GM12801 (cell line): ENCODE results near the gene TSSC4.

Source experiments
- TF ChIP-seq, protein P1 (sequence below): IDR thresholded peaks from one replicate; pipeline ENCODE4 v1.5.1; 2011; ENCODE audit warnings: control low read depth; ENCODE audit not compliant: insufficient read length; ENCODE audit errors: extremely low read depth

TSSC4 gene

DNA sequence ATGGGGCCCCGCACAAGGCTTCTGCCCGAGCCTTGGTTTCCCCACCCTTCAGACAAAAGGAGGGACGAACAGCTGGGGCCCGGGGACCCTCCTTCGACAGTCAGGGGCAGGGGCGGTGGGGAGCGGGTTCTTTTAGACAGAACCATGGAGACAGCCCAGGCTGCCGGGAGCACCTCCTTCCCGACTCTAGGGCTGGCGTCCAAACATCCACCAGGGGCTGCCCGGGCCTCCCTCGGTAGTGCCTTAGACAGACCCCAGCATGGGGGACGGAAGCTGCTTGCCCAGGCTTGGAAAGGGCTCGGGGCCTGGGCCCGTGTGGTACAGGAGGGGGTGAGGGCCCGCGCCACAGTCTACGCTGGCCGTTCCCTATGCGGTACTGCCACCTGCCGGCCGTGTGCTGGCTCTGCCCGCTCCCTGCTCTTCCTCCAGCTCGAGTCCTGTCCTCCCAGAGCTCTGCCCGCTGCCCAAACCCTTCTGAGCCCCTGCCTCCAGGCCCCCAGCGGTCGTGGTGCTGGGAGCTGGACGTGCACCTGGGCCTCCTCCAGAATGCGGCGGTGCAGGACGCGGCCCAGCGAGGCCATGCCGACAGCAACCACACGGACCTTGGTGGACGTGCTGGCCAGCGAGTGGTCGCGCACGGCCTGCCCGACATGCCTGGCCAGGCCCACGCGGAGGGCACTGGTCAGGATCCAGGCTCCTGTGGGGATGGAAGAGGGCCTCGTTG lies 20.1 kb downstream of the TSSC4 start:
- TF ChIP-seq, protein P1, sequence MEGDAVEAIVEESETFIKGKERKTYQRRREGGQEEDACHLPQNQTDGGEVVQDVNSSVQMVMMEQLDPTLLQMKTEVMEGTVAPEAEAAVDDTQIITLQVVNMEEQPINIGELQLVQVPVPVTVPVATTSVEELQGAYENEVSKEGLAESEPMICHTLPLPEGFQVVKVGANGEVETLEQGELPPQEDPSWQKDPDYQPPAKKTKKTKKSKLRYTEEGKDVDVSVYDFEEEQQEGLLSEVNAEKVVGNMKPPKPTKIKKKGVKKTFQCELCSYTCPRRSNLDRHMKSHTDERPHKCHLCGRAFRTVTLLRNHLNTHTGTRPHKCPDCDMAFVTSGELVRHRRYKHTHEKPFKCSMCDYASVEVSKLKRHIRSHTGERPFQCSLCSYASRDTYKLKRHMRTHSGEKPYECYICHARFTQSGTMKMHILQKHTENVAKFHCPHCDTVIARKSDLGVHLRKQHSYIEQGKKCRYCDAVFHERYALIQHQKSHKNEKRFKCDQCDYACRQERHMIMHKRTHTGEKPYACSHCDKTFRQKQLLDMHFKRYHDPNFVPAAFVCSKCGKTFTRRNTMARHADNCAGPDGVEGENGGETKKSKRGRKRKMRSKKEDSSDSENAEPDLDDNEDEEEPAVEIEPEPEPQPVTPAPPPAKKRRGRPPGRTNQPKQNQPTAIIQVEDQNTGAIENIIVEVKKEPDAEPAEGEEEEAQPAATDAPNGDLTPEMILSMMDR, result no peak

DNA sequence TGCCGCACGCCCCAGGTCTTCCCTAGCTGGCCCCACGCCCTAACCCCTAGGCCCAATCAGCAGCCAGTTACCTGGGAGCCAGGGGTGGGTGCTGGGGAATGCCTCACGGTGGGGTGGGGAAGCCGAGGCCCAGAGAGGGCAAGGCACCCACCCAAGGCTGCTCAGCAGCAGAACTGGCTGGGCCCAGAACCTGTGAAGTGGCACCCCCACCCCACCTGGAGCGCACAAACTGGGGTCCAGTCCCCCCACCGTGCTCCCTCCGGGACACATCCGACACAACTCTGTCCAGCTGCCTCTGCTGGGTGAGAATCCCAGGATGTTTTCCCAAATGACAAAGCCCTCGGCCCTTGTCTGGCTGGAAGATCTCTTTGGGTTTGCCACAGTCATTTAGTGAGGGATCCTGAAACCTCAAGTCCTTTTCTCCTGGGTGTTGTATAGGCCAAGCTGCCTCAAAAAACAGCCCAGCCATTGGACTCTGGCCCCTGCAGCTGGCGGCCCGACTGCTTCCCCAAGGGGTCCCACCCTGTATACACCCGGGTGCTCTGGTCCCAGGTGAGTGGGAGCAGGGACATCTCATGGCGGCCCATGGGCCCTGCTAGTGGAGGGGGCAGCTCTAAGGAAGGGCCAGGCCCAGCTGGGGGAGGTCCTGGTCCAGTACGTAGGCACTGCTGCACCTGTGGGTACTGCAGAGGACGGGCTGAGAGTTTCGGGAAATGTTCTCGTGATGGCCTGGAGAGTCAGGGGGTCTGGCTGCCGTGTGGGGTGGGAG lies 20.9 kb downstream of the TSSC4 start:
- TF ChIP-seq, protein P1, result no peak

DNA sequence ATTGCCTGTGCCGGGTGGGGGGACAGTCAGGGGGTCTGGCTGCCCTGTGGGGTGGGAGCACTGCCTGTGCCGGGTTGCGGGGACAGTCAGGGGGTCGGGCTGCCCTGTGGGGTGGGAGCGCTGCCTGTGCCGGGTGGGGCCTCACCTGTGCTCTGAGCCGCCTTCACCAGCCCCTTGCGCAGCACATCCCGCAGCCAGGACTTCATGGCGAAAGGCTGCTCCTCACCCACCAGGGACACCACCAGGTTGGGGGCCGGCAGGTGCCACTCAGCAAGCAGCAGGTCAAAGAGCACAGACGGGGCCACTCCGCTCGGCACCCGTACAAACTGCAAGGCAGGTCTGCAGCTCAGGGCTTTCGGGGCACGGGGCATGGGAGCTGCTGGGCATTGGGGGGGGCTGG lies 21.4 kb downstream of the TSSC4 start:
- TF ChIP-seq, protein P1, result no peak

DNA sequence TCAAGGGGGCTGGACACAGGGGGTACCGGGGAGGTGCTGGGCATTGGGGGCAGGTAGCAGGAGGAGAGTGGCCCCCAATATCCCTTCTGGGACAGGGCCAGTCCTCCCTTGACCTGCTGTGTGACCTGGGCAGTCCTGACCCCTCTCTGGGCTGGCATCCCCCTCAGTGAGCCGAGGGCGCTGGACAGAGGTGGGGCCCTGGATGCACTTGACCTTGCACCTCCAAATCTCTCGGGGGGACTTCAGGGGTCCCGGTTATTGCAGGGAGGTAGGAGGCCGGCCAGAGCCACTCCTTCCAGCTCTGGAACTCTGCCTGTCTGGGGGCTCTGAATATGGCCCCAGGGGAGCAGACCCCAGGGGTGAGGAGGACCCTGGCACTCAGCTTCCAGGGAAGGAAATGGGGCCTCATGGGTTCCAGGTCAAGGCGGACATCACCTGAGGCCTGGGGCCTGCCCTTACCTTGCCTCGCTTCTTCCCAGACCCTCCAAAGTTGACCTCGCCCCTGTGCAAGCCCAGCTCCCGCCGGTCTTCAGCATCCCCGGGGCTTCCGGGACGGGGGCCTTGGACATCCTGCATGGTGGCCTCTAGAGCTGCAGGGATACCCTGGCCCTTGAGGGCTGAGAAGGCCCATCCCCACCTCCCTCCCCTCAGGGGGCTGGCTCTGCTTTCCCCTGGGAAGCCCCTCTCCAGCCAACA lies 22.1 kb downstream of the TSSC4 start:
- TF ChIP-seq, protein P1, result no peak

DNA sequence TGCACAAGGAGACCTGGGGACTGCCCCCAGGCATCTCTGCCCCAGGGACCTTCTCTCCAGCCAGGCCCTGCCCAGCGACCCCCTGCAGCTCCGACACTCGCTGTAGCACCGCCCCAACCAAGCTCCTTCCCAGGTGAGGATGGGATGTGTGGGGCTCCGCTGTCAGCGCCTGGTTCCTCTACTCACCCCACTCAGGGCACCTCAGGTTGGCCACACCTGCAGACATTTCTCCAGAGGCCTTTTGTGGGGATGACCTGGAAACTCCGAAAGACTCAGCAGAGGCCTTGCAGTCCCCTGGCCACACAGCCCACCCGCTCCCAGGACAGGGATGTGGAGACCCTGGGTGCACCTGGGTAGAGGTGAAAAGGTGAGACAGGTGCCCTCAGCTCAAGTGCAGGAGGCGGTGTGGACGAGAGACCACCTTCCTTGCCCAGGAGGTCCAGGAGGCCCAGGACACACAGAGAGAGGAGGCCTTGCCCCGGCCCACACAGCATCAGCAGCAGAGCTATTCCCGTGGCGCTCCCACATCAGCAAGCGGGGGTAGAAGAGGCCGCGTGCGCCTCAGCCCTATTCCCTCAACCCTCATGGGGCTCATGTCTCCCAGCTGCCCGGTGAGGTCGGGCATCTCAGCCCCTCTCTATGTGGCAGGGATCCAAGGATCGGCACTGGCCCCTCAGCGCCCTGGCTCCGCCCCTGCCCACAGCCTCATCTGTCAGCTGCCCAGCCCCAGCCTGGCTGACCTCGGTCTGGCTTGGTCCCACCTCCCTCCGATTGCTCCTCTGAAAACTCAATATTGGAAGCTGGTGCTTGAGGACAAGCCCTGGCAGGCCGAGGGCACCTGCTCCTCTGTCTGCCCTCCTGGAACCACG lies 22.8 kb downstream of the TSSC4 start:
- TF ChIP-seq, protein P1, result no peak

DNA sequence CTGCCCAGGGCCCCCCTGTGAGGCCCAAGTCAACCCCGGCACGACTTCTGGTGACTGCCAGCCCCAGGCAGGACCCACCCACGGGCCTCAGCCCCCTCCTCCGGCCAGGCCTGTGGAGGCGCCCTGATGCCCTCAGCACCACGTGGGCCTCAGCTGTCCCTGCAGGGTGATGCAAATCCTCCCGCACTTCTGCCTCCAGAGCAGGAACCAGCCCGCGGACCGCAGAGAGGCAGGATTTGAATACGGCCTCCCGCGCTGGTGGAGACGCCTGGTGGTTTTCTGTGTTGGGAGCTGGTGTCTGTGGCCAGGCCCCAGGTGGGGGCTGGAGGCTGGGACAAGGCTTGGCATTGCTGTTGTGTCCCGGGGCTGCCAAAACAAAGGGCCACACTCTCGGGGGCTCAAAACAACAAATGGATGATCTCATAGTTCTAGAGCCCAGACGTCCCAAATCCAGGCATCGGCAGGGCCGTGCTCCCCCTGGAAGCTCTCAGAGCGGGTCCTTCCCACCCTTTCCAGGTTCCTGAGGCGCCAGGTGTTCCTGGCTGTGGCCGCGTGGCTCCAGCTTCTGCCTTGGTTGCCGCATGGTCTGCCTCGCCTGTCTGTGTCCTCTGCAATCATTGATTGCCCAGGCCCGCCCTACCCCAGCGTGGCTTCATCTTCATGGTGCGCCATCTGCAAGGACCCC lies 24.4 kb downstream of the TSSC4 start:
- TF ChIP-seq, protein P1, result no peak
